Measurements from ENCODE around the gene BMP7.

The BMP7 gene

DNA sequence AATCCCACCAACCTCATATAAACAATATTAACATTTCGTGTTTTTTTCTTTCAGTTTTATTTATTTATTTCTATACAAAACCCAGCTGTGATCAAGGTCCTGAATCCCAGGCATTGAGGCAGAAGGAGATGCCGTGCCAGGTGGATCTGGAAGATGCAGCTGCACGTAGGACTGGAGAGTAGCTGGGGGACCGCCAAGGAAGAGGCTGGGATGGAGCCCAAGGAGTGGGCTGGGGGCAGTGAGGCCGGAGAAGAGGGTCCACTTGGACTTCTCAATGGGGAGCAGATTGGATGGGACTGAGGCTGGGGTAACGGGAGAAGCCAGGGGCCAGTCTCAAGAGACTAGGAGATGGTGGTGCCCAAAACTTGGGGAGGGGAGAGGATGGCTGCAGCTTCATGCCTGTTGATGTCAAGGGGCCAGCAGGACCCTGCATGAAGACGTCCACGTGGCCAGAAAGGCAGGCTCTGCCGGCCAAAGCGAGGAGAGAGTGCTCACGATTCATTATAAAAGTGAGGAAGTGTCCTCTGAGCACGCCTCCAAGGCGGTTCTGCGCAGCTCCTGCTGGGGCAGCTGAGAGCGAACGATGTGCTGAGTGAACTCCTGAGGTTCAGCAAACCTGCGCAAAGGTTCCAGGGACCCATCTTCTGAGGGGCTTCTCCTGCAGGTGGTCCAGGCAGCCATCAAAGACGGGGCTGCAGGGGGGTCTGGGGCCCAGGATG lies 110.3 kb downstream of the BMP7 start:
- H2BK120ac ChIP-seq (ENCODE audit: insufficient read depth, low read length, poor library complexity): no peak overlapping the region
- peaks cover 4% of the 10 kb centered on the region for H3K9me3 ChIP-seq (ENCODE audit: insufficient read depth, low read depth, low read length)
- no peak overlapping the region for H3K4ac ChIP-seq (ENCODE audit: low read depth, low read length)
- H3K4me2 ChIP-seq (ENCODE audit: low read length): no peak overlapping the region
- H3K23ac ChIP-seq (ENCODE audit: low read length): no peak overlapping the region
- no peak overlapping the region for H3K4me3 ChIP-seq (ENCODE audit: low read depth, low read length)
- 100% methylated on average over 1 of the region's 18 CpGs for WGBS (ENCODE audit: extremely low coverage, insufficient coverage, insufficient read length)
- H3K14ac ChIP-seq (ENCODE audit: low read length): no peak overlapping the region
- no peak overlapping the region for H3K18ac ChIP-seq (ENCODE audit: low read length)
- H4K8ac ChIP-seq (ENCODE audit: low read depth, low read length): no peak overlapping the region
- no peak overlapping the region for H4K91ac ChIP-seq (ENCODE audit: low read depth, low read length)
- H2BK12ac ChIP-seq (ENCODE audit: low read length): no peak overlapping the region
- H4K12ac ChIP-seq (ENCODE audit: low read depth, low read length): no peak overlapping the region
- H2AFZ ChIP-seq (ENCODE audit: insufficient read depth, low read length, poor library complexity): no peak overlapping the region
- no peaks in the 10 kb centered on the region for H3K79me1 ChIP-seq (ENCODE audit: low read length)
- no peaks in the 10 kb centered on the region for H3K79me2 ChIP-seq (ENCODE audit: control insufficient read depth, insufficient read depth, low read length, poor library complexity)
- no peak for DNase-seq
- H3K27ac ChIP-seq (ENCODE audit: low read depth, low read length): no peak overlapping the region
- H3K4me1 ChIP-seq (ENCODE audit: control insufficient read depth in 1 of 2, insufficient read depth in 2 of 2, low read length in 2 of 2): no peaks in the 10 kb centered on the region
- no peak overlapping the region for H3K9ac ChIP-seq (ENCODE audit: low read length)
- no peaks in the 10 kb centered on the region for H3K36me3 ChIP-seq (ENCODE audit: control insufficient read depth in 1 of 2, insufficient read depth in 2 of 2, low read length in 2 of 2)
- H3K27me3 ChIP-seq (ENCODE audit: insufficient read depth, low read length): no peaks in the 10 kb centered on the region
- no peak overlapping the region for H2AK5ac ChIP-seq (ENCODE audit: low read length)
- H2BK5ac ChIP-seq (ENCODE audit: low read depth, low read length, poor library complexity): no peak overlapping the region

DNA sequence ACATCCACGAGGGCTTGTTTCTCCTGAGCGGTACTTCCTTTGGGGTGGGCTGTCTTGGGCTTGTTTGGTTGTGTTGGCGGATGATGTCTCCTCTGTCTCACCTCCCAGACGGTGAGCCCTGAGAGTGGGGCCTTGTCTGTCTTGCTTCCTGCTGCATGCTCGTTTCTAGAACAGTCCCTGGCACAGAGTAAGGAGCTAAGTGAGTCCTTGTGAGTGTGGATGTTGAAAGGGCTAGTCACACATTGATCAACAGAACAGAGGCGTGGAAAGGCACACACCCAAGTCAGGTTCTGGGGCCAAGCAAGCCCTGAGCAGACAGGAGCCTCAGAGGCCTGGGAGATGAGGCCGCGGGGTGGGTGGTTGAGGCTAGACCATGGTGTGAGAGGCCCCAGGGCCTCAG lies 111.0 kb downstream of the BMP7 start:
- H3K4me1 ChIP-seq (ENCODE audit: control insufficient read depth in 1 of 2, insufficient read depth in 2 of 2, low read length in 2 of 2): no peaks in the 10 kb centered on the region
- no peak overlapping the region for H3K4me2 ChIP-seq (ENCODE audit: low read length)
- peaks cover 4% of the 10 kb centered on the region for H3K9me3 ChIP-seq (ENCODE audit: insufficient read depth, low read depth, low read length)
- no peak overlapping the region for H2AK5ac ChIP-seq (ENCODE audit: low read length)
- H2BK5ac ChIP-seq (ENCODE audit: low read depth, low read length, poor library complexity): no peak overlapping the region
- H3K79me2 ChIP-seq (ENCODE audit: control insufficient read depth, insufficient read depth, low read length, poor library complexity): no peaks in the 10 kb centered on the region
- no peak overlapping the region for H3K27ac ChIP-seq (ENCODE audit: low read depth, low read length)
- no peak overlapping the region for H4K12ac ChIP-seq (ENCODE audit: low read depth, low read length)
- H2BK12ac ChIP-seq (ENCODE audit: low read length): no peak overlapping the region
- no peak overlapping the region for H3K9ac ChIP-seq (ENCODE audit: low read length)
- no peak overlapping the region for H3K18ac ChIP-seq (ENCODE audit: low read length)
- H3K4ac ChIP-seq (ENCODE audit: low read depth, low read length): no peak overlapping the region
- no CpG with 5 or more reads among the region's 8 CpGs for WGBS (ENCODE audit: extremely low coverage, insufficient coverage, insufficient read length)
- H3K27me3 ChIP-seq (ENCODE audit: insufficient read depth, low read length): no peaks in the 10 kb centered on the region
- no peak overlapping the region for H3K23ac ChIP-seq (ENCODE audit: low read length)
- H2BK120ac ChIP-seq (ENCODE audit: insufficient read depth, low read length, poor library complexity): no peak overlapping the region
- H4K8ac ChIP-seq (ENCODE audit: low read depth, low read length): no peak overlapping the region
- H3K4me3 ChIP-seq (ENCODE audit: low read depth, low read length): no peak overlapping the region
- no peak for DNase-seq
- H3K79me1 ChIP-seq (ENCODE audit: low read length): no peaks in the 10 kb centered on the region
- H4K91ac ChIP-seq (ENCODE audit: low read depth, low read length): no peak overlapping the region
- H3K36me3 ChIP-seq (ENCODE audit: control insufficient read depth in 1 of 2, insufficient read depth in 2 of 2, low read length in 2 of 2): no peaks in the 10 kb centered on the region
- no peak overlapping the region for H3K14ac ChIP-seq (ENCODE audit: low read length)
- no peak overlapping the region for H2AFZ ChIP-seq (ENCODE audit: insufficient read depth, low read length, poor library complexity)

DNA sequence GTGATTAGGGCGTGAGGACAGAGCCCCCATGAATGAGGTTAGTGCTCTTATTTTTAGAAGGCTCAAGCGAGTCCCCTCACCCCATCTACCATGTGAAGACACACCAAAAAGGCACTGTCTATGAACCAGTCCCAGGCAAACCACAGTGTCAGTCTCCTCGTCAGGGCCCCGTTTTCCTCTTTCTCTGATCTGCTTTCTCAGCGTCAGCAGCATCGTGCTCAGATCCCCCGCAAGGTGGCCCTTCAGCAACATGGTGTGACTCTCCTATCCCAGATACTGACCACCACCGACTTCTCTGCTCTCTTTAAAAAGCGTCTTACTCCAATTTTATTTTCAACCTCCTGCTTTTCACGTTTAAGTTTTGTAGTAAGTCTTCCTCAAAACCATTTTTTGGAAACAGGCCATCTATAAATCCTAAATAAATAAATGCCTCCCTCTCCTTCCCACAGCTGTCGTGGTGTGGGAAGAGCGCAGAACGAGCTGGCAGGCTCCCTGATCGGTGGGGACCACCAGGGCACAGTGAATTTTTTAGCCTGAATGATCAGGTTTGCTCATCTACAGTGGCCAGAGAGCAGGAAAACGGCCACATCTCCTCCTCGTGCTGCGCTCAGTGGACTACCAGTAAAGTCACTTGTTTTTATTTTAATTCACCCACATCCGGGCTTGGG lies 113.1 kb downstream of the BMP7 start:
- H2AK5ac ChIP-seq (ENCODE audit: low read length): no peak overlapping the region
- no peak overlapping the region for H3K4me2 ChIP-seq (ENCODE audit: low read length)
- no peaks in the 10 kb centered on the region for H3K79me2 ChIP-seq (ENCODE audit: control insufficient read depth, insufficient read depth, low read length, poor library complexity)
- H3K27me3 ChIP-seq (ENCODE audit: insufficient read depth, low read length): no peaks in the 10 kb centered on the region
- peaks cover 4% of the 10 kb centered on the region for H3K9me3 ChIP-seq (ENCODE audit: insufficient read depth, low read depth, low read length)
- DNase-seq: no peak
- no peaks in the 10 kb centered on the region for H3K36me3 ChIP-seq (ENCODE audit: control insufficient read depth in 1 of 2, insufficient read depth in 2 of 2, low read length in 2 of 2)
- no peak overlapping the region for H3K27ac ChIP-seq (ENCODE audit: low read depth, low read length)
- H2BK12ac ChIP-seq (ENCODE audit: low read length): no peak overlapping the region
- no peak overlapping the region for H2AFZ ChIP-seq (ENCODE audit: insufficient read depth, low read length, poor library complexity)
- no peak overlapping the region for H3K23ac ChIP-seq (ENCODE audit: low read length)
- H4K91ac ChIP-seq (ENCODE audit: low read depth, low read length): no peak overlapping the region
- H3K18ac ChIP-seq (ENCODE audit: low read length): no peak overlapping the region
- H3K79me1 ChIP-seq (ENCODE audit: low read length): no peaks in the 10 kb centered on the region
- no peak overlapping the region for H2BK5ac ChIP-seq (ENCODE audit: low read depth, low read length, poor library complexity)
- no peak overlapping the region for H4K12ac ChIP-seq (ENCODE audit: low read depth, low read length)
- H4K8ac ChIP-seq (ENCODE audit: low read depth, low read length): no peak overlapping the region
- no peaks in the 10 kb centered on the region for H3K4me1 ChIP-seq (ENCODE audit: control insufficient read depth in 1 of 2, insufficient read depth in 2 of 2, low read length in 2 of 2)
- no CpG with 5 or more reads among the region's 18 CpGs for WGBS (ENCODE audit: extremely low coverage, insufficient coverage, insufficient read length)
- no peak overlapping the region for H2BK120ac ChIP-seq (ENCODE audit: insufficient read depth, low read length, poor library complexity)
- H3K14ac ChIP-seq (ENCODE audit: low read length): no peak overlapping the region
- no peak overlapping the region for H3K4ac ChIP-seq (ENCODE audit: low read depth, low read length)
- H3K9ac ChIP-seq (ENCODE audit: low read length): no peak overlapping the region
- no peak overlapping the region for H3K4me3 ChIP-seq (ENCODE audit: low read depth, low read length)

GRCh38 chr20:57152557-57152956 lies 113.9 kb downstream of the BMP7 start:
- H3K27ac ChIP-seq (ENCODE audit: low read depth, low read length): no peak overlapping the region
- DNase-seq: no peak
- H3K14ac ChIP-seq (ENCODE audit: low read length): no peak overlapping the region
- no peak overlapping the region for H2AFZ ChIP-seq (ENCODE audit: insufficient read depth, low read length, poor library complexity)
- WGBS (ENCODE audit: extremely low coverage, insufficient coverage, insufficient read length): 80% methylated on average over 1 of the region's 2 CpGs
- H2BK5ac ChIP-seq (ENCODE audit: low read depth, low read length, poor library complexity): no peak overlapping the region
- H4K8ac ChIP-seq (ENCODE audit: low read depth, low read length): no peak overlapping the region
- H2BK120ac ChIP-seq (ENCODE audit: insufficient read depth, low read length, poor library complexity): no peak overlapping the region
- H3K79me1 ChIP-seq (ENCODE audit: low read length): no peaks in the 10 kb centered on the region
- H3K4me1 ChIP-seq (ENCODE audit: control insufficient read depth in 1 of 2, insufficient read depth in 2 of 2, low read length in 2 of 2): no peaks in the 10 kb centered on the region
- no peak overlapping the region for H4K91ac ChIP-seq (ENCODE audit: low read depth, low read length)
- no peaks in the 10 kb centered on the region for H3K27me3 ChIP-seq (ENCODE audit: insufficient read depth, low read length)
- no peak overlapping the region for H3K4ac ChIP-seq (ENCODE audit: low read depth, low read length)
- no peak overlapping the region for H3K18ac ChIP-seq (ENCODE audit: low read length)
- no peak overlapping the region for H2AK5ac ChIP-seq (ENCODE audit: low read length)
- no peak overlapping the region for H4K12ac ChIP-seq (ENCODE audit: low read depth, low read length)
- H3K23ac ChIP-seq (ENCODE audit: low read length): no peak overlapping the region
- H3K4me2 ChIP-seq (ENCODE audit: low read length): no peak overlapping the region
- peaks cover 4% of the 10 kb centered on the region for H3K9me3 ChIP-seq (ENCODE audit: insufficient read depth, low read depth, low read length)
- H3K79me2 ChIP-seq (ENCODE audit: control insufficient read depth, insufficient read depth, low read length, poor library complexity): no peaks in the 10 kb centered on the region
- no peak overlapping the region for H3K9ac ChIP-seq (ENCODE audit: low read length)
- H2BK12ac ChIP-seq (ENCODE audit: low read length): no peak overlapping the region
- no peak overlapping the region for H3K4me3 ChIP-seq (ENCODE audit: low read depth, low read length)
- H3K36me3 ChIP-seq (ENCODE audit: control insufficient read depth in 1 of 2, insufficient read depth in 2 of 2, low read length in 2 of 2): no peaks in the 10 kb centered on the region
